Measurements from ENCODE around the gene PGGHG. TPM values are rescaled to one million over a fixed set of nuclear protein-coding genes. Genes with fewer than 3 reads are reported as not detected.
"Not testable (repeated sequence)": the region's sequence is repeated elsewhere in the genome, so short reads cannot be mapped to it uniquely, and the experiment has no call there.

Gene PGGHG
- total RNA-seq, 4 donors from 2014 or later = 13.3 to 23.7 (median 18.8) TPM

- no peak for DNase-seq (ENCODE audit: extremely low spot score)
- WGBS = 54% methylated on average over 14 of the region's 14 CpGs
- peak; percentile 9 to 41 for TF ChIP-seq POLR2AphosphoS5 (IDR thresholded peaks at IDR 0.05)
- no peak for TF ChIP-seq POLR2A (IDR thresholded peaks at IDR 0.05; ENCODE audit: low read depth)
Observed at GRCh38 chr11:312092-312816, 23.3 kb downstream of the PGGHG start.

GRCh38 chr11:313304-313786, 24.4 kb downstream of the PGGHG start:
- Histone ChIP-seq H3K4me3 (peak overlapping the region; percentile 52 to 71 (median 56)), H3K9me3 (peaks cover 0 to 3% (median 0%) of the 10 kb centered on the region in 4 donors), H3K27me3 (peaks cover 0 to 19% (median 8%) of the 10 kb centered on the region in 4 donors), H3K27ac (replicated peaks in 1 of 4) (peak overlapping the region; percentile 76 to 86 (median 78)), H3K4me1 (peaks cover 8 to 61% (median 53%) of the 10 kb centered on the region in 4 donors), H3K36me3 (no peaks in the 10 kb centered on the region)
- no peak for DNase-seq (ENCODE audit: extremely low spot score)
- TF ChIP-seq POLR2A (IDR thresholded peaks at IDR 0.05; ENCODE audit: low read depth) = no peak
- no peak for TF ChIP-seq EP300 (IDR thresholded peaks at IDR 0.05)
- WGBS = 57% methylated on average over 6 of the region's 8 CpGs
- intact Hi-C loops (cut with DNase I) = no loop called here

More at GRCh38 chr11:312092-312816, 23.3 kb downstream of the PGGHG start:
- Histone ChIP-seq H3K9me3 (peaks cover 0 to 3% (median 0%) of the 10 kb centered on the region in 4 donors), H3K4me1 (peaks cover 13 to 60% (median 54%) of the 10 kb centered on the region in 4 donors), H3K27ac (replicated peaks in 1 of 4) (peak overlapping the region; percentile 76 to 86 (median 78)), H3K4me3 (peak overlapping the region; percentile 40 to 58 (median 47)), H3K36me3 (no peaks in the 10 kb centered on the region), H3K27me3 (peaks cover 0 to 19% (median 8%) of the 10 kb centered on the region in 4 donors)
- intact Hi-C loops (cut with DNase I) = no loop called here

DNA sequence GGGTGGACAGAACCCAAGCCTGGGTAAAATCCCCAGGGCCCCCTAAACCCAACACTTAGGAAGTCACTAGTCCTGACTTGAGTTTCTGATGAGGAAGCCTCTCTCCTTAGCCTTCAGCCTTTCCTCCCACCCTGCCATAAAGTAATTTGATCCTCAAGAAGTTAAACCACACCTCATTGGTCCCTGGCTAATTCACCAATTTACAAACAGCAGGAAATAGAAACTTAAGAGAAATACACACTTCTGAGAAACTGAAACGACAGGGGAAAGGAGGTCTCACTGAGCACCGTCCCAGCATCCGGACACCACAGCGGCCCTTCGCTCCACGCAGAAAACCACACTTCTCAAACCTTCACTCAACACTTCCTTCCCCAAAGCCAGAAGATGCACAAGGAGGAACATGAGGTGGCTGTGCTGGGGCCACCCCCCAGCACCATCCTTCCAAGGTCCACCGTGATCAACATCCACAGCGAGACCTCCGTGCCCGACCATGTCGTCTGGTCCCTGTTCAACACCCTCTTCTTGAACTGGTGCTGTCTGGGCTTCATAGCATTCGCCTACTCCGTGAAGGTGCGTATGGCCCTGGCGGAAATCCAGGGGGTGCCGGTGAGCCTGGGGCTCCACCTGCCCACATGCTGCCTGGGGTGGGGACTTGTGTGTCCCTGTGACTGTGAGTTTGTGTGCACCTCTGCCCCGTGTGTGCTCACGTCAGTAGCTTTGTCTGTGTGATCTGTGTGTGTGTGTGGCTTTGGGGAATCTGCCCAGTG, 25.0 kb downstream of the PGGHG start, which contains the start of gene IFITM1:
IFITM1 (plus strand) TSS at position 254 of the 767 bp plus-strand sequence; CDS start at position 385, 131 bp downstream.
- Histone ChIP-seq H3K27me3 (peaks cover 0 to 19% (median 8%) of the 10 kb centered on the region in 4 donors), H3K36me3 (no peaks in the 10 kb centered on the region), H3K4me1 (peaks cover 8 to 59% (median 53%) of the 10 kb centered on the region in 4 donors), H3K9me3 (peaks cover 0 to 3% (median 0%) of the 10 kb centered on the region in 4 donors), H3K4me3 (peak within 1 kb of the TSS; percentile 52 to 71 (median 56)), H3K27ac (replicated peaks in 1 of 4) (peak within 1 kb of the TSS; percentile 76 to 86 (median 78))
- DNase-seq (ENCODE audit: extremely low spot score) = no peak
- peak; percentile 73 to 88 for TF ChIP-seq POLR2AphosphoS5 (IDR thresholded peaks at IDR 0.05)
- peak; percentile 43 for TF ChIP-seq POLR2A (IDR thresholded peaks at IDR 0.05; ENCODE audit: low read depth)
- TF ChIP-seq, protein P1, sequence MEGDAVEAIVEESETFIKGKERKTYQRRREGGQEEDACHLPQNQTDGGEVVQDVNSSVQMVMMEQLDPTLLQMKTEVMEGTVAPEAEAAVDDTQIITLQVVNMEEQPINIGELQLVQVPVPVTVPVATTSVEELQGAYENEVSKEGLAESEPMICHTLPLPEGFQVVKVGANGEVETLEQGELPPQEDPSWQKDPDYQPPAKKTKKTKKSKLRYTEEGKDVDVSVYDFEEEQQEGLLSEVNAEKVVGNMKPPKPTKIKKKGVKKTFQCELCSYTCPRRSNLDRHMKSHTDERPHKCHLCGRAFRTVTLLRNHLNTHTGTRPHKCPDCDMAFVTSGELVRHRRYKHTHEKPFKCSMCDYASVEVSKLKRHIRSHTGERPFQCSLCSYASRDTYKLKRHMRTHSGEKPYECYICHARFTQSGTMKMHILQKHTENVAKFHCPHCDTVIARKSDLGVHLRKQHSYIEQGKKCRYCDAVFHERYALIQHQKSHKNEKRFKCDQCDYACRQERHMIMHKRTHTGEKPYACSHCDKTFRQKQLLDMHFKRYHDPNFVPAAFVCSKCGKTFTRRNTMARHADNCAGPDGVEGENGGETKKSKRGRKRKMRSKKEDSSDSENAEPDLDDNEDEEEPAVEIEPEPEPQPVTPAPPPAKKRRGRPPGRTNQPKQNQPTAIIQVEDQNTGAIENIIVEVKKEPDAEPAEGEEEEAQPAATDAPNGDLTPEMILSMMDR (IDR thresholded peaks at IDR 0.05) = no peak
- TF ChIP-seq EP300 (IDR thresholded peaks at IDR 0.05) = no peak
- intact Hi-C loops (cut with DNase I) = no loop called here
- 51% methylated on average over 17 of the region's 18 CpGs for WGBS

DNA sequence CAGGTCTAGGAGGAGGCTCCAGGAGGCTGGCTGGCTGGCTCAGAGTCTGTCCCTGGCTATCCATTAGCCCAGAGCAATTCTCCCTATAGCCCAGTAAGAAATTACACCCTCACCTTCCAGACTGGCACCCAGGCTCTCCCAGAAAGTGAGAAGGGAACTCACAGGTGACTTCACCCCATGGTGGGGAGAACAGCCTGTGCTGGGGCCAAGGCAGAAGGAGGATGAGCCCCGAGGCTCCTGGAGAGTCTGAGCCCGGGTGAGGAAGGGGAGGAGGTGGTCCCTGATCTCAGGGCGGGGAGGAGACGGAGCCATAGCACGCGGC, 25.6 kb downstream of the PGGHG start:
- H3K27ac ChIP-seq (replicated peaks in 1 of 4) = peak overlapping the region; percentile 76 to 86 (median 78)
- H3K27me3 ChIP-seq = peaks cover 0 to 19% (median 8%) of the 10 kb centered on the region in 4 donors
- DNase-seq (ENCODE audit: extremely low spot score); H3K36me3 ChIP-seq; H3K9me3 ChIP-seq; intact Hi-C loops (cut with DNase I): not testable (repeated sequence)
- WGBS = 60% methylated on average over 1 of the region's 6 CpGs
- H3K4me1 ChIP-seq = peaks cover 8 to 54% (median 48%) of the 10 kb centered on the region in 4 donors
- peak overlapping the region; percentile 52 to 71 (median 56) for H3K4me3 ChIP-seq

- no peaks in the 10 kb centered on the region for H3K36me3 ChIP-seq
- DNase-seq (ENCODE audit: extremely low spot score) = no peak
- peaks cover 0 to 3% (median 0%) of the 10 kb centered on the region in 4 donors for H3K9me3 ChIP-seq
- no peak for TF ChIP-seq POLR2AphosphoS5 (IDR thresholded peaks at IDR 0.05)
- TF ChIP-seq EP300 (IDR thresholded peaks at IDR 0.05) = no peak
- TF ChIP-seq, protein P1 (IDR thresholded peaks at IDR 0.05) = no peak
- no peak for TF ChIP-seq POLR2A (IDR thresholded peaks at IDR 0.05; ENCODE audit: low read depth)
- peaks cover 0 to 19% (median 8%) of the 10 kb centered on the region in 4 donors for H3K27me3 ChIP-seq
- peak overlapping the region; percentile 76 to 86 (median 78) for H3K27ac ChIP-seq (replicated peaks in 1 of 4)
- H3K4me1 ChIP-seq = peaks cover 8 to 48% (median 42%) of the 10 kb centered on the region in 4 donors
- 82% methylated on average over 6 of the region's 9 CpGs for WGBS
- peak overlapping the region; percentile 52 to 71 (median 56) for H3K4me3 ChIP-seq
- intact Hi-C loops (cut with DNase I) = no loop called here
Observed at GRCh38 chr11:315051-315481, 26.1 kb downstream of the PGGHG start.

All from esophagus muscularis mucosa (tissue), 4 donors.